Measurements from ENCODE around the gene SAFB.

SAFB gene

GRCh38 chr19:5580161-5580571, 42.7 kb upstream of the SAFB start:
- no peaks in the 10 kb centered on the region for H3K9me3 ChIP-seq
- no peak for TF ChIP-seq CTCF (IDR thresholded peaks at IDR 0.05)
- no peak overlapping the region for H3K27ac ChIP-seq
- no peaks in the 10 kb centered on the region for H3K27me3 ChIP-seq
- peaks cover 23% of the 10 kb centered on the region for H3K36me3 ChIP-seq
- peaks cover 0 to 9% of the 10 kb centered on the region in 2 experiments for H3K4me1 ChIP-seq (ENCODE audit: control insufficient read depth in 1 of 2, insufficient read depth in 1 of 2, low read depth in 1 of 2, low read length in 1 of 2)
- H3K4me3 ChIP-seq (ENCODE audit: low read depth in 1 of 2, low read length in 1 of 2): no peak overlapping the region

GRCh38 chr19:5585461-5586299, 37.2 kb upstream of the SAFB start:
- peaks cover 73% of the 10 kb centered on the region for H3K36me3 ChIP-seq
- no peak overlapping the region for H3K27ac ChIP-seq
- H3K4me3 ChIP-seq (ENCODE audit: low read depth in 1 of 2, low read length in 1 of 2): no peak overlapping the region
- H3K27me3 ChIP-seq: no peaks in the 10 kb centered on the region
- no peak for TF ChIP-seq CTCF (IDR thresholded peaks at IDR 0.05)
- H3K4me1 ChIP-seq (ENCODE audit: control insufficient read depth in 1 of 2, insufficient read depth in 1 of 2, low read depth in 1 of 2, low read length in 1 of 2): peaks cover 0 to 13% of the 10 kb centered on the region in 2 experiments
- no peaks in the 10 kb centered on the region for H3K9me3 ChIP-seq

- no peak for TF ChIP-seq CTCF (IDR thresholded peaks at IDR 0.05)
- Histone ChIP-seq H3K4me3 (ENCODE audit: low read depth in 1 of 2, low read length in 1 of 2) (no peak overlapping the region), H3K36me3 (peaks cover 78% of the 10 kb centered on the region), H3K4me1 (ENCODE audit: control insufficient read depth in 1 of 2, insufficient read depth in 1 of 2, low read depth in 1 of 2, low read length in 1 of 2) (peaks cover 0 to 13% of the 10 kb centered on the region in 2 experiments), H3K27me3 (no peaks in the 10 kb centered on the region), H3K27ac (no peak overlapping the region), H3K9me3 (no peaks in the 10 kb centered on the region)
Observed at GRCh38 chr19:5586300-5587070, 36.4 kb upstream of the SAFB start.

GRCh38 chr19:5587071-5587455, 35.8 kb upstream of the SAFB start:
- Histone ChIP-seq H3K4me3 (ENCODE audit: low read depth in 1 of 2, low read length in 1 of 2) (no peak overlapping the region), H3K36me3 (peaks cover 78% of the 10 kb centered on the region), H3K9me3 (no peaks in the 10 kb centered on the region), H3K27ac (no peak overlapping the region), H3K27me3 (no peaks in the 10 kb centered on the region), H3K4me1 (ENCODE audit: control insufficient read depth in 1 of 2, insufficient read depth in 1 of 2, low read depth in 1 of 2, low read length in 1 of 2) (peaks cover 0 to 13% of the 10 kb centered on the region in 2 experiments)
- no peak for TF ChIP-seq CTCF (IDR thresholded peaks at IDR 0.05)

GRCh38 chr19:5587661-5588060, 35.2 kb upstream of the SAFB start:
- H3K9me3 ChIP-seq: no peaks in the 10 kb centered on the region
- H3K27ac ChIP-seq: no peak overlapping the region
- H3K4me3 ChIP-seq (ENCODE audit: low read depth in 1 of 2, low read length in 1 of 2): no peak overlapping the region
- H3K4me1 ChIP-seq (ENCODE audit: control insufficient read depth in 1 of 2, insufficient read depth in 1 of 2, low read depth in 1 of 2, low read length in 1 of 2): peaks cover 0 to 13% of the 10 kb centered on the region in 2 experiments
- TF ChIP-seq CTCF (IDR thresholded peaks at IDR 0.05): no peak
- peaks cover 78% of the 10 kb centered on the region for H3K36me3 ChIP-seq
- no peaks in the 10 kb centered on the region for H3K27me3 ChIP-seq

All from neutrophil (primary cell).